ENCODE measurements around the gene EMX1. TPM values are rescaled to one million over a fixed set of nuclear protein-coding genes. Genes with fewer than 3 reads are reported as not detected.

EMX1 gene
- total and polyA plus RNA-seq, 2 of the 13 experiments (the other 11 are each of a cell fraction or from before 2014, with no cell fraction given), result 0.62 to 4.9 TPM

DNA sequence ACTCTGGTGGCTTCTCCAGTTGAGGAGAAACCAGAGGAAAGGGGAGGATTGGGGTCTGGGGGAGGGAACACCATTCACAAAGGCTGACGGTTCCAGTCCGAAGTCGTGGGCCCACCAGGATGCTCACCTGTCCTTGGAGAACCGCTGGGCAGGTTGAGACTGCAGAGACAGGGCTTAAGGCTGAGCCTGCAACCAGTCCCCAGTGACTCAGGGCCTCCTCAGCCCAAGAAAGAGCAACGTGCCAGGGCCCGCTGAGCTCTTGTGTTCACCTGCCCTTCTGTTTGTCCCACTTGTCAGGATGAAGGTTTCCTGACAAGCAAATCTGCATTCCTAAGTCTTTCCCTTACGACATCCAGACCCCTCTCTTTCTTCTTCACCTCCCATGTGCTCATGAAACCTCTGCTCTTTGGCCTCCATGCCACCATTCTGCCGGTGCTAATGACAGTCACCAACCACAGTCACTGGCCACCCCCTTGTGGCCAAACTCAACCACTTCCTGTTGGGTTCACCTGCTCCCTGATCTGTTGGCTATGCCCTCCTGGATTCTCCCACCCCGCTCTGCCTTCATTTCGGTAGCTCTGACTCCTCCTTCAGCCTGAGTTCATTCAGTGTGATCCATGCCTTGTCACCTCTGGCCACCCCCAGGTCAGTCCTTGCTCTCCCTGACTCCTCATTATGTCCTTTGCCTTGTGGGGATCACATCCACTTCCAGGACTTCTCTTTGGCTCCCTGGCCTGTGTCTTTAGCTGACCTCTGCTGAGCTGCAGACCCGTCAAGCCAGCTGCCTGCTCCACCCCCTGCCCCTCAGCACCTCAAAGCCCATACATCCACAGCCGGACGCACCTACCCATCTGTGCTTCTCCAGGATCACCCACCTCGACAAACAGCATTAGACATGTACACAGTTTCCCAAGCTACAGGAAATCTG lies 17.6 kb downstream of the EMX1 start (continued):
- TF ChIP-seq, protein P1, sequence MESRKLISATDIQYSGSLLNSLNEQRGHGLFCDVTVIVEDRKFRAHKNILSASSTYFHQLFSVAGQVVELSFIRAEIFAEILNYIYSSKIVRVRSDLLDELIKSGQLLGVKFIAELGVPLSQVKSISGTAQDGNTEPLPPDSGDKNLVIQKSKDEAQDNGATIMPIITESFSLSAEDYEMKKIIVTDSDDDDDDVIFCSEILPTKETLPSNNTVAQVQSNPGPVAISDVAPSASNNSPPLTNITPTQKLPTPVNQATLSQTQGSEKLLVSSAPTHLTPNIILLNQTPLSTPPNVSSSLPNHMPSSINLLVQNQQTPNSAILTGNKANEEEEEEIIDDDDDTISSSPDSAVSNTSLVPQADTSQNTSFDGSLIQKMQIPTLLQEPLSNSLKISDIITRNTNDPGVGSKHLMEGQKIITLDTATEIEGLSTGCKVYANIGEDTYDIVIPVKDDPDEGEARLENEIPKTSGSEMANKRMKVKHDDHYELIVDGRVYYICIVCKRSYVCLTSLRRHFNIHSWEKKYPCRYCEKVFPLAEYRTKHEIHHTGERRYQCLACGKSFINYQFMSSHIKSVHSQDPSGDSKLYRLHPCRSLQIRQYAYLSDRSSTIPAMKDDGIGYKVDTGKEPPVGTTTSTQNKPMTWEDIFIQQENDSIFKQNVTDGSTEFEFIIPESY (CRISPR knock-in tag; IDR thresholded peaks at IDR 0.05), result peak; percentile 61
- TF ChIP-seq, protein P2, sequence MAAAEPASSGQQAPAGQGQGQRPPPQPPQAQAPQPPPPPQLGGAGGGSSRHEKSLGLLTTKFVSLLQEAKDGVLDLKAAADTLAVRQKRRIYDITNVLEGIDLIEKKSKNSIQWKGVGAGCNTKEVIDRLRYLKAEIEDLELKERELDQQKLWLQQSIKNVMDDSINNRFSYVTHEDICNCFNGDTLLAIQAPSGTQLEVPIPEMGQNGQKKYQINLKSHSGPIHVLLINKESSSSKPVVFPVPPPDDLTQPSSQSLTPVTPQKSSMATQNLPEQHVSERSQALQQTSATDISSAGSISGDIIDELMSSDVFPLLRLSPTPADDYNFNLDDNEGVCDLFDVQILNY (CRISPR knock-in tag; conservative IDR thresholded peaks at IDR 0.05), result no peak
- TF ChIP-seq TGIF2 (CRISPR knock-in tag; IDR thresholded peaks at IDR 0.05), result no peak
- 0 out of 2 replicates have a peak, but pooled peaks have one; percentile 21 for TF ChIP-seq IRF2 (CRISPR knock-in tag; IDR thresholded peaks at IDR 0.05)
- TF ChIP-seq ZMYM2 (CRISPR knock-in tag; IDR thresholded peaks at IDR 0.05), result no peak
- TF ChIP-seq CBX1 (IDR thresholded peaks at IDR 0.05; ENCODE audit: low read depth), result peak; percentile 38
- peak; percentile 71 for TF ChIP-seq GABPB1 (CRISPR knock-in tag; IDR thresholded peaks at IDR 0.05)
- TF ChIP-seq ZNF510 (CRISPR knock-in tag; IDR thresholded peaks at IDR 0.05; ENCODE audit: low read depth), result no peak
- no peak for TF ChIP-seq CEBPB (IDR thresholded peaks at IDR 0.05; ENCODE audit: borderline replicate concordance, low read depth, low read length)
- TF ChIP-seq, protein P3, sequence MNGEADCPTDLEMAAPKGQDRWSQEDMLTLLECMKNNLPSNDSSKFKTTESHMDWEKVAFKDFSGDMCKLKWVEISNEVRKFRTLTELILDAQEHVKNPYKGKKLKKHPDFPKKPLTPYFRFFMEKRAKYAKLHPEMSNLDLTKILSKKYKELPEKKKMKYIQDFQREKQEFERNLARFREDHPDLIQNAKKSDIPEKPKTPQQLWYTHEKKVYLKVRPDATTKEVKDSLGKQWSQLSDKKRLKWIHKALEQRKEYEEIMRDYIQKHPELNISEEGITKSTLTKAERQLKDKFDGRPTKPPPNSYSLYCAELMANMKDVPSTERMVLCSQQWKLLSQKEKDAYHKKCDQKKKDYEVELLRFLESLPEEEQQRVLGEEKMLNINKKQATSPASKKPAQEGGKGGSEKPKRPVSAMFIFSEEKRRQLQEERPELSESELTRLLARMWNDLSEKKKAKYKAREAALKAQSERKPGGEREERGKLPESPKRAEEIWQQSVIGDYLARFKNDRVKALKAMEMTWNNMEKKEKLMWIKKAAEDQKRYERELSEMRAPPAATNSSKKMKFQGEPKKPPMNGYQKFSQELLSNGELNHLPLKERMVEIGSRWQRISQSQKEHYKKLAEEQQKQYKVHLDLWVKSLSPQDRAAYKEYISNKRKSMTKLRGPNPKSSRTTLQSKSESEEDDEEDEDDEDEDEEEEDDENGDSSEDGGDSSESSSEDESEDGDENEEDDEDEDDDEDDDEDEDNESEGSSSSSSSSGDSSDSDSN (CRISPR knock-in tag; IDR thresholded peaks at IDR 0.05), result peak; percentile 33; the same call in 1 of the 2 replicates
- TF ChIP-seq ZNF776 (CRISPR knock-in tag; IDR thresholded peaks at IDR 0.05), result no peak
- TF ChIP-seq SATB2 (CRISPR knock-in tag; IDR thresholded peaks at IDR 0.05), result no peak
- TF ChIP-seq, protein P4, sequence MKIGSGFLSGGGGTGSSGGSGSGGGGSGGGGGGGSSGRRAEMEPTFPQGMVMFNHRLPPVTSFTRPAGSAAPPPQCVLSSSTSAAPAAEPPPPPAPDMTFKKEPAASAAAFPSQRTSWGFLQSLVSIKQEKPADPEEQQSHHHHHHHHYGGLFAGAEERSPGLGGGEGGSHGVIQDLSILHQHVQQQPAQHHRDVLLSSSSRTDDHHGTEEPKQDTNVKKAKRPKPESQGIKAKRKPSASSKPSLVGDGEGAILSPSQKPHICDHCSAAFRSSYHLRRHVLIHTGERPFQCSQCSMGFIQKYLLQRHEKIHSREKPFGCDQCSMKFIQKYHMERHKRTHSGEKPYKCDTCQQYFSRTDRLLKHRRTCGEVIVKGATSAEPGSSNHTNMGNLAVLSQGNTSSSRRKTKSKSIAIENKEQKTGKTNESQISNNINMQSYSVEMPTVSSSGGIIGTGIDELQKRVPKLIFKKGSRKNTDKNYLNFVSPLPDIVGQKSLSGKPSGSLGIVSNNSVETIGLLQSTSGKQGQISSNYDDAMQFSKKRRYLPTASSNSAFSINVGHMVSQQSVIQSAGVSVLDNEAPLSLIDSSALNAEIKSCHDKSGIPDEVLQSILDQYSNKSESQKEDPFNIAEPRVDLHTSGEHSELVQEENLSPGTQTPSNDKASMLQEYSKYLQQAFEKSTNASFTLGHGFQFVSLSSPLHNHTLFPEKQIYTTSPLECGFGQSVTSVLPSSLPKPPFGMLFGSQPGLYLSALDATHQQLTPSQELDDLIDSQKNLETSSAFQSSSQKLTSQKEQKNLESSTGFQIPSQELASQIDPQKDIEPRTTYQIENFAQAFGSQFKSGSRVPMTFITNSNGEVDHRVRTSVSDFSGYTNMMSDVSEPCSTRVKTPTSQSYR (CRISPR knock-in tag; IDR thresholded peaks at IDR 0.05; ENCODE audit: borderline replicate concordance), result no peak
- no peak for TF ChIP-seq ZNF331 (CRISPR knock-in tag; IDR thresholded peaks at IDR 0.05)
- peak; percentile 66 for TF ChIP-seq ELF1 (CRISPR knock-in tag; IDR thresholded peaks at IDR 0.05)
- no peak for TF ChIP-seq ZNF335 (CRISPR knock-in tag; IDR thresholded peaks at IDR 0.05)
- no peak for TF ChIP-seq ZFP90 (CRISPR knock-in tag; IDR thresholded peaks at IDR 0.05; ENCODE audit: borderline replicate concordance)
- TF ChIP-seq ZMYM4 (CRISPR knock-in tag; IDR thresholded peaks at IDR 0.05), result peak; percentile 44; the same call in 1 of the 2 replicates
- TF ChIP-seq ZNF350 (CRISPR knock-in tag; IDR thresholded peaks at IDR 0.05; ENCODE audit: borderline replicate concordance, low read depth), result peak; percentile 47; the same call in 1 of the 2 replicates
- no peak for TF ChIP-seq SOX13 (IDR thresholded peaks at IDR 0.05)
- peak in 1 of 2 experiments; percentile 9; a peak in 1 of 4 replicates for TF ChIP-seq SOX13 (CRISPR knock-in tag; conservative IDR thresholded peaks at IDR 0.05 in 1 of 2, IDR thresholded peaks at IDR 0.05 in 1 of 2)
- TF ChIP-seq ZFP36 (IDR thresholded peaks at IDR 0.05; ENCODE audit: borderline replicate concordance, low read depth, low read length, partially characterized antibody), result no peak

All from HepG2 (cell line).